NCI-H2171 (cell line): ENCODE results near the gene TRAF5.

ENCODE experiments used
- DNase-seq: peaks from one replicate; lab custom pipeline; 2025; lab: John Stamatoyannopoulos, UW

The TRAF5 gene

DNA sequence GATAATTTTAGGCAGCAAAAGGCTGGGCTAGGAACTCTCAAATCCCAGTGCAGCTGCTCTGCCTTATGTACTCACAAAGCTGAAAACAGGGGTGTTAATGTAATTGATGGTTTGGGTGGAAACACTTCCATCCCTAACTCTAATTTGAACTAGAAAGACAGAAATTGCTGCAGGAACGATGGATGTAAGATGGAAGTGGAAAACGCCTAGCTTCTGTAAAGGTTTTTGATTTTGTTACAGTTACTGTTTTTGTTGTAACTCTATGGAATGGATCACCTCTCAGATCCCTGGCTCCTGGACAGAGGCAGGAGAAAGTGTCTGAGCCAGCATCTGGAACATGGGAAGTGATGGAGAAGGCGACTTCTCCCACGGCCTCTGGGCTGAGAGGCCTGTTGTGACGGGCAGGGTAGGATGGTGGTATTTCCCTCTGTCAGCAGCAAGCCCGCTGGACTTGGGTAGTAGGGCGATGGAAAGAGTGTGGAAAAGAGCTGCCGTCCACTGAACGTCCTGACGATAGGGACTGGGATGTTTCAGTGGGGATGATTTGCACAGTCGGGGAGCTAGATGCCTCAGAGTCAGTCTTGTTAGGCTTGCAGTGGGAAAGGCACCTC, 1.6 kb downstream of the TRAF5 start:
- no peak for DNase-seq

GRCh38 chr1:211328866-211329475, 2.3 kb downstream of the TRAF5 start:
- DNase-seq = peak; percentile 39

- no peak for DNase-seq
These were observed 3.1 kb downstream of the TRAF5 start for GRCh38 chr1:211329764-211330201.

GRCh38 chr1:211330282-211330936, 3.8 kb downstream of the TRAF5 start:
- no peak for DNase-seq

GRCh38 chr1:211331011-211331709, 4.5 kb downstream of the TRAF5 start:
- DNase-seq = no peak

DNA sequence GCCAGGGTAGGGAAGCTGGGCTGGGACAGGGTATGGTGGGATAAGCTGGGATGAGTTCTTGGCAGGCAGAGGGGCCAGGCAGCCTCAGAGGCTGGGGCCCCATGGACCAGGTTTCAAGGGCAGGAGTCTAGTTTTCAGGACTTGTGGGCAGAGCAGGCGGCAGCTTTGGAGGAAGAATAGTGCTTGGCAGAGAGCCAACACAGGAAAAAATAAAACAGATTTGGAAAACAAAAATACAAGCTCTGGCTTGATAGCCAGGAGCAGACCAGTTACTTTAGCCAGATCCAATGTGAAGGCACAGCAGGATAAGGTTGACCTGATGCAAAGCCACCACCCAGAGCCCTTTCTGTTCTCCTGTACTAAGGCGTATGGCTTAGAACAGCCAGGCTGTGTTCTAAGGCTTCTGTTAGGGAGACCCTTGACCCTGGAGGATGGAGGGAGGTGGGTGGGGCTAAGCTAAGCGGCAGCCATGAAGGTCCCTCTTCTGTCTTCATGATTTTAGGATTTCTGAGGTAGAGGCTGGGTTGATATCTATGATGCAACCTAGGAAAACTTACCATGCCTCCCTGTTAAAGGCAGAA, 5.5 kb downstream of the TRAF5 start:
- DNase-seq = no peak

DNA sequence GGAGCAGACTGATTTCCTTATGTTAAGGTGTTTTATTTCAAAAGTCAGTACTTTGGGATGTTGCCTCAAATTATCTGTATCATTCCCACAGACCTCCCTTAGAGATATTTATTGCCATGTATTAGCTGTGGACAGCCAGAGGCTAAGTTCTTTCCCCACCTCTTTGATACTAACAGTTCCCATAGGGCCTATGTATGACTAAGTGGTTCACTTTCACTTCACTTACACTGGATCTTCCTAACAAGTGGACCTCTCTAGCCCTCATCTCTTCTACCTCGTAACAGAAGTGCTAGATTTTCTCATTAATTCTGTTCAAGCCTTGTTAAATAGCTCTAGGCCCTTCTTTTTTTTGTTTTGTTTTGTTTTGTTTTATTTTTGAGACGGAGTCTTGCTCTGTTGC, 6.2 kb downstream of the TRAF5 start:
- no peak for DNase-seq

- no peak for DNase-seq
These were observed 7.3 kb downstream of the TRAF5 start for GRCh38 chr1:211333906-211334305.

GRCh38 chr1:211334986-211335385, 8.4 kb downstream of the TRAF5 start:
- no peak for DNase-seq

- no peak for DNase-seq
These were observed 9.0 kb downstream of the TRAF5 start for GRCh38 chr1:211335522-211336157.

DNA sequence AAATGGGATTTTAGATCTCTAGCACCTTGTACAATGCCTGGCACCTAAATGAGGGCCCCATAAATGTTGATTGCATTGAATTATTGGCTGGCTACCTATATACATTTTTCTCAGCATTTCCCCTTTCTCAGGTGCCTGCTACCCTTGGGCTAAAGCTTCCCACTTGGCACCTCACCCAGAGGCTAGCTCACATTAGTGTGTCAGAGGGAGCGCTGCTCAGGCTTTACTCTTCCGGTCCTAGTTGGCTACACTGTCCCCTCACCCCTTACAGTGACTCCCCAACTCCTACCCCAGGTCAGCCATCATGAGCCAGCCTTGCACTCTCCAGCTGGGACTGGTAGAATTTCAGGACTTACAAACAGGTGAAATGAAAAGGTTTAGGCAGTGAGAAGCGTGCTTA, 9.5 kb downstream of the TRAF5 start:
- no peak for DNase-seq

DNA sequence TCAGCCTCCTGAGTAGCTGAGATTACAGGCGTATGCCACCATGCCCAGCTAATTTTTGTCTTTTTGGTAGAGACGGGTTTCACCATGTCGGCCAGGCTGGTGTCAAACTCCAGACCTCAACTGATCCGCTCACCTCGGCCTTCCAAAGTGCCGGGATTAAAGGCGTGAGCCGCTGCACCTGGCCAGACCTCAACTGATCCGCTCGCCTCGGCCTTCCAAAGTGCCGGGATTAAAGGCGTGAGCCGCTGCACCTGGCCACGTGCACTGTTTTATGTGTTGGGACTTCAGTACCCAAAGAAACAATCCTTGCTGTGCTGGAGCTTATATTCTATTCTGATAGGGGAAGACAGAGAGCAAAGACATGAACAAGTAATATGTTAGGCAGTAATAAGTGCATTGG, 10.1 kb downstream of the TRAF5 start:
- DNase-seq = no peak

GRCh38 chr1:211337430-211338223, 11.0 kb downstream of the TRAF5 start:
- no peak for DNase-seq

DNA sequence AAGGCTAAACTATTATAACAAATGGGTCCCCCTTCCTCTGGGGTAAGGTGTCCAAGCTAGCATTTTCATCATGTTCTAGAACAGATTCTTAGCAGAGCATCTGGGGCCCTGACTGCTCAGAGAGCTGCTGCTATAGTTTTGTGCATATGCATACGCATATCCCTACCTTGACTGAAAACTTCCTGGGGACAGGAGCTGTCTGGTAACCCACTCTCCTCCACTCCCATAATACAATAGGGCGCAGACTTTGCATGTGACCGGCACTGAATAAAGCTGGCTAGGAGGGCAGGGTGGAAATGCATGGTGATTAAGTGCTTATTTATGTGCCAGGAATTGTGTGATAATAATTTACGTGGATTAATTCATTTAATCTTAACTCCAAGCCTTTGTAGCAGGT, 11.6 kb downstream of the TRAF5 start:
- DNase-seq = no peak

- DNase-seq = no peak
These were observed 13.0 kb downstream of the TRAF5 start for GRCh38 chr1:211339631-211340041.

GRCh38 chr1:211340622-211341507, 14.2 kb downstream of the TRAF5 start:
- DNase-seq = no peak

GRCh38 chr1:211341999-211342398, 15.4 kb downstream of the TRAF5 start:
- no peak for DNase-seq

GRCh38 chr1:211343607-211344006, 17.0 kb downstream of the TRAF5 start:
- no peak for DNase-seq

DNA sequence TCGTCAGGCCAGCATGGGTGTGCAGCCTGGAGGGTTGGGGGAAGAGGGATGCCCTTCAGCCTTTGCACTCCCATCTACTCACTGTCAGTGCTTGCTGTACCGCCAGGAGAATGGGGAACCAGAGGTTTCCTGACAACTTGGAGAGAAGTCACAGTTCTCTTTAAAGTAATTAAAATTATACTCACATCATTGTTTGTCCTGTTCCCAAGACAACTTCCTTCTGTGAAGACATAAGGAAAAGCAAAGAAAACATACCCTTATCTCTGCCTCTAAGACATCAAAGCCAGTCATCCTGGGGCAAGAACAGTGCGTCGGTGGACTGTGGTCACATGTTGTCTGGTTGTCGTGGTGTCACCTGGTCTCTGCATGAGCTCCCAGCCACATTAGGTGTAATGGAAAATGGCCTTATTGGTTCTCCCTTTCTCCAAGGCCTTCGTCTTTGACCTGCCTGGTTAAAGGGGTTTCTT, 17.6 kb downstream of the TRAF5 start:
- DNase-seq = no peak

GRCh38 chr1:211345719-211346118, 19.1 kb downstream of the TRAF5 start:
- peak; percentile 54 for DNase-seq
